Gastroesophageal sphincter (tissue), 4 donors: ENCODE measurements around the gene TAL2. TPM values are rescaled to one million over a fixed set of nuclear protein-coding genes. Genes with fewer than 3 reads are reported as not detected.

Experiments used
- ATAC-seq: fragments of 150-250 bp; one replicate; pipeline ENCODE4 v1.9.1; 2016; ENCODE audit warnings: mild to moderate bottlenecking, moderate library complexity
- H3K27ac ChIP-seq, 4 donors: fragments of 200-600 bp; sonication (generic) in 3 of 4; 1 replicate in 3 of 4; 2 replicates in 1 of 4; pipeline ENCODE4 v1.5.1; 2016 to 2019
- H3K27me3 ChIP-seq: fragments of 200-600 bp; sonication (generic); one replicate; pipeline ENCODE4 v1.5.1; 2019
- H3K36me3 ChIP-seq, 2 donors: fragments of 200-600 bp; sonication (generic); one replicate each; pipeline ENCODE4 v1.5.1; 2019; ENCODE audit warnings: control low read depth in 1 of 2
- H3K4me1 ChIP-seq, 3 donors: fragments of 200-600 bp; sonication (generic); 1 replicate in 2 of 3; 2 replicates in 1 of 3; pipeline ENCODE4 v1.5.1; 2016 to 2019; ENCODE audit warnings: control low read depth in 2 of 3
- H3K4me3 ChIP-seq, 2 donors: fragments of 200-600 bp; sonication (generic); one replicate each; pipeline ENCODE4 v1.5.1; 2019; ENCODE audit warnings: mild to moderate bottlenecking in 1 of 2, moderate library complexity in 1 of 2
- H3K9me3 ChIP-seq, 3 donors: fragments of 200-600 bp; sonication (generic); one replicate each; pipeline ENCODE4 v1.5.1; 2017 to 2019; ENCODE audit warnings: control low read depth in 2 of 3
- EP300 ChIP-seq: sonication (generic); formaldehyde crosslinking; IDR thresholded peaks from one replicate; pipeline ENCODE4 v1.6.1; 2017; ENCODE audit warnings: antibody characterized with exemption, mild to moderate bottlenecking
- POLR2A ChIP-seq, 2 donors: fragments of 450-650 bp; IDR thresholded peaks; one replicate each; pipeline ENCODE4 v1.6.1; 2017; ENCODE audit warnings: antibody characterized with exemption in 2 of 2, mild to moderate bottlenecking in 2 of 2, moderate library complexity in 1 of 2
- POLR2AphosphoS5 ChIP-seq: sonication (generic); formaldehyde crosslinking; IDR thresholded peaks from one replicate; pipeline ENCODE4 v1.6.1; 2017; ENCODE audit warnings: antibody characterized with exemption
- WGBS, 2 donors: methylation state at CpG; one replicate each; pipeline ENCODE4 v1.1.5; 2018; ENCODE audit warnings: low coverage in 1 of 2; 5-methylcytosine and 5-hydroxymethylcytosine counted together
- total RNA-seq, 4 donors: library from RNA; depleted of rRNA; stranded (reverse); fragments of >200 nt; gene quantifications; one replicate each; pipeline ENCODE4 v1.1.0, GENCODE V29; 2016
- TF ChIP-seq, protein P1 (sequence below), 4 experiments: fragments of 200-600 bp in 2 of 4; fragments of 450-650 bp in 2 of 4; sonication (generic) in 1 of 4; IDR thresholded peaks; one replicate each; pipeline ENCODE4 v1.5.1; 2017 to 2019; ENCODE audit warnings: antibody characterized with exemption in 4 of 4, mild to moderate bottlenecking in 2 of 4, moderate library complexity in 2 of 4

TAL2 gene
- total RNA-seq, 4 donors from 2014 or later, result not detected

DNA sequence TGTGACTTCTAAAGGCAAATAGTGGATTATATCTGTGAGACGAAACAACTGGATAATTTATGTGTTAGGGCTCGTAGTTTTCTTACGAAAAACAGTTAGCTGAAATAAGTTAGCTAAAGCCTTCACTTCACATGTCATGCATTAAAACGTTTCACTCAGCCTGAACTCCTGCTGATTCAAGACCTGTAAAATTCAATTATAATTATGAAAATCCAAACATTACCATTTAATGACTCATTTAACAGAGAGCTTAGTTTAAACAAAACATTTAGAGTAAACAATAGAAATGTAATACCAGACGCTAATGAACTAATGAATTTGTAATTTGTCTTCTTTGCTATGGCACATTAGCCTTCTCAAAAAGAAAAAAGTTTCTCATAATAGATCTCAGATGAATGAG, 1.7 kb downstream of the TAL2 start:
- WGBS, 2 donors, result 39 to 55% methylated on average over 5 of the region's 5 CpGs
- no peaks in the 10 kb centered on the region for H3K36me3 ChIP-seq
- peaks cover 16% of the 10 kb centered on the region for H3K27me3 ChIP-seq
- no peak overlapping the region for H3K4me3 ChIP-seq
- no peak overlapping the region for H3K27ac ChIP-seq
- TF ChIP-seq POLR2A (IDR thresholded peaks at IDR 0.05) (no peak), EP300 (no peak), POLR2AphosphoS5 (no peak)
- TF ChIP-seq, protein P1, sequence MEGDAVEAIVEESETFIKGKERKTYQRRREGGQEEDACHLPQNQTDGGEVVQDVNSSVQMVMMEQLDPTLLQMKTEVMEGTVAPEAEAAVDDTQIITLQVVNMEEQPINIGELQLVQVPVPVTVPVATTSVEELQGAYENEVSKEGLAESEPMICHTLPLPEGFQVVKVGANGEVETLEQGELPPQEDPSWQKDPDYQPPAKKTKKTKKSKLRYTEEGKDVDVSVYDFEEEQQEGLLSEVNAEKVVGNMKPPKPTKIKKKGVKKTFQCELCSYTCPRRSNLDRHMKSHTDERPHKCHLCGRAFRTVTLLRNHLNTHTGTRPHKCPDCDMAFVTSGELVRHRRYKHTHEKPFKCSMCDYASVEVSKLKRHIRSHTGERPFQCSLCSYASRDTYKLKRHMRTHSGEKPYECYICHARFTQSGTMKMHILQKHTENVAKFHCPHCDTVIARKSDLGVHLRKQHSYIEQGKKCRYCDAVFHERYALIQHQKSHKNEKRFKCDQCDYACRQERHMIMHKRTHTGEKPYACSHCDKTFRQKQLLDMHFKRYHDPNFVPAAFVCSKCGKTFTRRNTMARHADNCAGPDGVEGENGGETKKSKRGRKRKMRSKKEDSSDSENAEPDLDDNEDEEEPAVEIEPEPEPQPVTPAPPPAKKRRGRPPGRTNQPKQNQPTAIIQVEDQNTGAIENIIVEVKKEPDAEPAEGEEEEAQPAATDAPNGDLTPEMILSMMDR (IDR thresholded peaks at IDR 0.05), result no peak
- H3K4me1 ChIP-seq, result no peaks in the 10 kb centered on the region
- no peak for ATAC-seq
- H3K9me3 ChIP-seq, result no peaks in the 10 kb centered on the region

DNA sequence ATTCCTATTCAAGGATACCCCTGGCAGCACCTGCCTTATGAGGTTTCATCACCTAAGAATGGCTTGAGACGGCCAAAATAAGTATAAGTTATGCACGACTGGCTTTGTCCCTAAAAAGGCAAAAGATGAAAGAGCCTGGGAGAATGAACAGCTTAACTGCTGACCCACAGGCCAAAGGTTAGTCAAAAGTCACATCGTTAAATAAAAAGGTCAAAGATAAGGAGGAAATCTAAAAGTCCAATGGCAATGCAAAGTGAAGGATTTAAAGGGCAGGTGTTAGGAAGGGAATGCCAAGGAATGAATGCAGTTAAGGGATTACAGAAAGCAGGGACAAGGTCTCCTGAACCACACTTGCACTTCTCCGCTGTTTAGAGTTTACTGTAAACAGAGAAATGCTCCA, 5.6 kb downstream of the TAL2 start:
- H3K27ac ChIP-seq, result no peak overlapping the region

DNA sequence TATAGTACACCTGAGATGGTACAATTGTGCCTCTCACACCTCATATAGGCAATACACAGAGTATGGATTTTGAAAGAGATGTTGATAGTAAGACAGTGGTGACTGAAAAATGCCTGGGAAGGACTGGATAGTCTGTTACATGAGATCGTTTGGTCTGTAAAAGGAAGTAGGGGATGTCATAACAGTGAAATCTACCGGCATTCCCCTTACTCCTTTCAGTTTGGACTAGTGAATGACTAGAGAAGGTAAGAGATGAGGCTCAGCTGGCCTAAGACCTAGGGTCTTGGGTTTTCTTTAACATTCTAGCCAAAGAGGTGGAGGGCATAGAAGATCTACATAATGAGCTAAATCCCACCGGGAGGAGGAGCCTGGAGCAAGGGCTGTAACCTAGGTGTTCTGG, 8.1 kb downstream of the TAL2 start:
- no peak for ATAC-seq
- Histone ChIP-seq H3K36me3 (no peaks in the 10 kb centered on the region), H3K27ac (no peak overlapping the region)

More for the DNA sequence above, 5.6 kb downstream of the TAL2 start:
- no peaks in the 10 kb centered on the region for H3K9me3 ChIP-seq
- TF ChIP-seq, protein P1 (IDR thresholded peaks at IDR 0.05), result no peak
- TF ChIP-seq POLR2A (IDR thresholded peaks at IDR 0.05) (no peak), POLR2AphosphoS5 (no peak), EP300 (no peak)
- H3K4me1 ChIP-seq, result no peaks in the 10 kb centered on the region
- H3K36me3 ChIP-seq, result no peaks in the 10 kb centered on the region
- H3K4me3 ChIP-seq, result no peak overlapping the region
- H3K27me3 ChIP-seq, result peaks cover 11% of the 10 kb centered on the region
- ATAC-seq, result no peak
- 50 to 55% methylated on average over 3 to 4 of the region's 4 CpGs for WGBS, 2 donors

DNA sequence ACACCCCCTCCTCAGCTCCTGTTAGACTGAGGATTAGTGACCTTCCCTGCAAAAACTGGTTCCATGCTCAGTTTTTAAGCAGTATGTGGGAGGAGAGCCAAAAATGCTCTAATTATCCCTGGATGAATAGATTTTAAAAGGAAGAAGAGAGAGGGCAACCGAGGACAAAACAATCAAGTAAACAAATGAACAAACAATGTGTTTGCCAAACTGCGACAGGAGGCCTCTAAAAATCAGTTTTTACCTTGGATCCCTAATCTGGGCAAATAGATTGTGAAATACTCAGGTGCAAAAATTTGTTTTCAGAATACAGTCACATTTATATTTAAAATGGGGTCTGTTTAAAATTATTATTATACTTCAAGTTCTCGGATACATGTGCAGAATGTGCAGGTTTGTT, 8.5 kb downstream of the TAL2 start:
- H3K9me3 ChIP-seq, result no peaks in the 10 kb centered on the region
- H3K27ac ChIP-seq, result no peak overlapping the region
- ATAC-seq, result no peak
- no peaks in the 10 kb centered on the region for H3K4me1 ChIP-seq
- H3K36me3 ChIP-seq, result no peaks in the 10 kb centered on the region
- peaks cover 11% of the 10 kb centered on the region for H3K27me3 ChIP-seq
- 64 to 83% methylated on average over 3 of the region's 3 CpGs for WGBS, 2 donors
- no peak overlapping the region for H3K4me3 ChIP-seq
- TF ChIP-seq, protein P1 (IDR thresholded peaks at IDR 0.05), result no peak
- TF ChIP-seq POLR2A (IDR thresholded peaks at IDR 0.05) (no peak), POLR2AphosphoS5 (no peak), EP300 (no peak)

More for the DNA sequence above, 8.1 kb downstream of the TAL2 start:
- Histone ChIP-seq H3K4me3 (no peak overlapping the region), H3K27me3 (peaks cover 11% of the 10 kb centered on the region), H3K4me1 (no peaks in the 10 kb centered on the region), H3K9me3 (no peaks in the 10 kb centered on the region)
- TF ChIP-seq EP300 (no peak), POLR2A (IDR thresholded peaks at IDR 0.05) (no peak), POLR2AphosphoS5 (no peak)
- TF ChIP-seq, protein P1 (IDR thresholded peaks at IDR 0.05), result no peak
- WGBS, 2 donors, result 22 to 54% methylated on average over 1 to 3 of the region's 3 CpGs

DNA sequence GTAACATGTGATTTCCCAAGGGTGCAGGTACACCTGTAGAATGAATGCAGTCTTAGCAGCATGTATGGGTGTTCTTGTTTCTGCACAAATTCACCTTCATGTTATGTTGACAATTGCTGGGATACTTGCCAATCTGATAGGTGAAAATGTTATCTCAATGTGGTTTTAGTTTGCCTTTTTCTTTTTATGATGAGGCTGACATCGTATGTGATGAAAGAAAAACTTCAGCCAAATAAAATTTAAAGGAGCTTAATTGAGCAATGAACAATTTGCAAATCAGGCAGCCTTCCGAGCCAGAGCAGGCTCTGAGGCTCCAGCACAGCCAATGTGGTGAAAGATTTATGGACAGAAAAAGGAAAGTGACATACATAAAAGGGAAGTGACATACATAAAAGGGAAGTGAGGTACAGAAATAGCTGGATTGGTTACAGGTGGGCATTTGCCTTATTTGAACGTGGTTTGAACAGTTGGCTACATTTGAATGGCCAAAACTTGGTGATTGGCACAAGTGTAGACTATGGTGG, 10.5 kb downstream of the TAL2 start:
- 51 to 54% methylated on average over 3 of the region's 3 CpGs for WGBS, 2 donors
- Histone ChIP-seq H3K27ac (no peak overlapping the region), H3K36me3 (no peaks in the 10 kb centered on the region), H3K4me3 (no peak overlapping the region), H3K4me1 (no peaks in the 10 kb centered on the region), H3K27me3 (peaks cover 11% of the 10 kb centered on the region), H3K9me3 (no peaks in the 10 kb centered on the region)
- no peak for ATAC-seq
- TF ChIP-seq POLR2A (IDR thresholded peaks at IDR 0.05), result no peak
- TF ChIP-seq, protein P1 (IDR thresholded peaks at IDR 0.05), result no peak
